Measurements from ENCODE around the gene UTRN.

The UTRN gene

GRCh38 chr6:144314003-144314485, 28.9 kb downstream of the UTRN start:
- no peak overlapping the region for H3K9ac ChIP-seq (ENCODE audit: low read length)
- no peak overlapping the region for H3K4me3 ChIP-seq (ENCODE audit: low read depth, low read length)
- H3K9me3 ChIP-seq (ENCODE audit: control insufficient read depth, insufficient read depth, low read depth, low read length): no peaks in the 10 kb centered on the region
- no peak overlapping the region for H3K27ac ChIP-seq (ENCODE audit: low read depth, low read length)
- no peaks in the 10 kb centered on the region for H3K4me1 ChIP-seq (ENCODE audit: control insufficient read depth, insufficient read depth, low read length)
- H3K36me3 ChIP-seq (ENCODE audit: control insufficient read depth, insufficient read depth, low read length): peaks cover 3% of the 10 kb centered on the region
- no peaks in the 10 kb centered on the region for H3K27me3 ChIP-seq (ENCODE audit: control insufficient read depth, insufficient read depth, low read length)

GRCh38 chr6:144314562-144314961, 29.4 kb downstream of the UTRN start:
- H3K4me1 ChIP-seq (ENCODE audit: control insufficient read depth, insufficient read depth, low read length): no peaks in the 10 kb centered on the region
- H3K27ac ChIP-seq (ENCODE audit: low read depth, low read length): no peak overlapping the region
- no peaks in the 10 kb centered on the region for H3K36me3 ChIP-seq (ENCODE audit: control insufficient read depth, insufficient read depth, low read length)
- H3K27me3 ChIP-seq (ENCODE audit: control insufficient read depth, insufficient read depth, low read length): no peaks in the 10 kb centered on the region
- no peaks in the 10 kb centered on the region for H3K9me3 ChIP-seq (ENCODE audit: control insufficient read depth, insufficient read depth, low read depth, low read length)
- H3K4me3 ChIP-seq (ENCODE audit: low read depth, low read length): no peak overlapping the region
- H3K9ac ChIP-seq (ENCODE audit: low read length): no peak overlapping the region

- H3K9ac ChIP-seq (ENCODE audit: low read length): no peak overlapping the region
- H3K4me1 ChIP-seq (ENCODE audit: control insufficient read depth, insufficient read depth, low read length): peaks cover 5% of the 10 kb centered on the region
- no peaks in the 10 kb centered on the region for H3K36me3 ChIP-seq (ENCODE audit: control insufficient read depth, insufficient read depth, low read length)
- no peak overlapping the region for H3K4me3 ChIP-seq (ENCODE audit: low read depth, low read length)
- no peaks in the 10 kb centered on the region for H3K9me3 ChIP-seq (ENCODE audit: control insufficient read depth, insufficient read depth, low read depth, low read length)
- H3K27me3 ChIP-seq (ENCODE audit: control insufficient read depth, insufficient read depth, low read length): no peaks in the 10 kb centered on the region
- H3K27ac ChIP-seq (ENCODE audit: low read depth, low read length): no peak overlapping the region
Measured at GRCh38 chr6:144315226-144315980, 30.3 kb downstream of the UTRN start.

- H3K9me3 ChIP-seq (ENCODE audit: control insufficient read depth, insufficient read depth, low read depth, low read length): no peaks in the 10 kb centered on the region
- no peak overlapping the region for H3K4me3 ChIP-seq (ENCODE audit: low read depth, low read length)
- H3K27me3 ChIP-seq (ENCODE audit: control insufficient read depth, insufficient read depth, low read length): no peaks in the 10 kb centered on the region
- no peak overlapping the region for H3K9ac ChIP-seq (ENCODE audit: low read length)
- peaks cover 13% of the 10 kb centered on the region for H3K4me1 ChIP-seq (ENCODE audit: control insufficient read depth, insufficient read depth, low read length)
- no peaks in the 10 kb centered on the region for H3K36me3 ChIP-seq (ENCODE audit: control insufficient read depth, insufficient read depth, low read length)
- H3K27ac ChIP-seq (ENCODE audit: low read depth, low read length): no peak overlapping the region
Measured at GRCh38 chr6:144315981-144316861, 31.1 kb downstream of the UTRN start.

- peaks cover 13% of the 10 kb centered on the region for H3K4me1 ChIP-seq (ENCODE audit: control insufficient read depth, insufficient read depth, low read length)
- H3K27ac ChIP-seq (ENCODE audit: low read depth, low read length): no peak overlapping the region
- no peaks in the 10 kb centered on the region for H3K36me3 ChIP-seq (ENCODE audit: control insufficient read depth, insufficient read depth, low read length)
- no peak overlapping the region for H3K4me3 ChIP-seq (ENCODE audit: low read depth, low read length)
- H3K9ac ChIP-seq (ENCODE audit: low read length): no peak overlapping the region
- H3K9me3 ChIP-seq (ENCODE audit: control insufficient read depth, insufficient read depth, low read depth, low read length): no peaks in the 10 kb centered on the region
- no peaks in the 10 kb centered on the region for H3K27me3 ChIP-seq (ENCODE audit: control insufficient read depth, insufficient read depth, low read length)
Measured at GRCh38 chr6:144316862-144317195, 31.7 kb downstream of the UTRN start.

DNA sequence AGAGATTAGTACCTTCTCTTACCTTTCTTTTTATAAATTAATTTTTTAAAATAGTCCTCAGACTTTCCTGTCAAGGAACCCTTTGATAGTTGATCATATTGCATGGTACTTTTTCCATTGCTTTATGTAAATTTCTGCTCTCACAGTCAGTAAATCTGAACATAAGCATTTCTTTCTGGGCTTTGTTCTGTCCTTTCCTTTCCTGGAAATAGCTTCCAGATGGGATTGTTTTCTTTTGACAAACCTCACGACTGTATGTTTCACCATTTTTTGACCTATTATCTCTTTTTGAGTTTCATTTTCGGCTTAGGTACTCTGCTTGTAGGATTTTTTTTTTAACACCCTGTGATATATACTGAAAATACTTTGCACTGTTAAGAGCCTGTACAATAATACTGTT, 32.6 kb downstream of the UTRN start:
- Histone ChIP-seq H3K36me3 (ENCODE audit: control insufficient read depth, insufficient read depth, low read length) (no peaks in the 10 kb centered on the region), H3K4me1 (ENCODE audit: control insufficient read depth, insufficient read depth, low read length) (peaks cover 20% of the 10 kb centered on the region), H3K9ac (ENCODE audit: low read length) (no peak overlapping the region), H3K9me3 (ENCODE audit: control insufficient read depth, insufficient read depth, low read depth, low read length) (no peaks in the 10 kb centered on the region), H3K4me3 (ENCODE audit: low read depth, low read length) (no peak overlapping the region), H3K27ac (ENCODE audit: low read depth, low read length) (no peak overlapping the region), H3K27me3 (ENCODE audit: control insufficient read depth, insufficient read depth, low read length) (no peaks in the 10 kb centered on the region)

- Histone ChIP-seq H3K9me3 (ENCODE audit: control insufficient read depth, insufficient read depth, low read depth, low read length) (no peaks in the 10 kb centered on the region), H3K9ac (ENCODE audit: low read length) (no peak overlapping the region), H3K4me1 (ENCODE audit: control insufficient read depth, insufficient read depth, low read length) (peaks cover 23% of the 10 kb centered on the region), H3K4me3 (ENCODE audit: low read depth, low read length) (no peak overlapping the region), H3K27ac (ENCODE audit: low read depth, low read length) (no peak overlapping the region), H3K27me3 (ENCODE audit: control insufficient read depth, insufficient read depth, low read length) (no peaks in the 10 kb centered on the region), H3K36me3 (ENCODE audit: control insufficient read depth, insufficient read depth, low read length) (no peaks in the 10 kb centered on the region)
Measured at GRCh38 chr6:144319211-144319610, 34.1 kb downstream of the UTRN start.

- H3K9ac ChIP-seq (ENCODE audit: low read length): no peak overlapping the region
- H3K27me3 ChIP-seq (ENCODE audit: control insufficient read depth, insufficient read depth, low read length): no peaks in the 10 kb centered on the region
- no peak overlapping the region for H3K27ac ChIP-seq (ENCODE audit: low read depth, low read length)
- H3K4me3 ChIP-seq (ENCODE audit: low read depth, low read length): no peak overlapping the region
- H3K9me3 ChIP-seq (ENCODE audit: control insufficient read depth, insufficient read depth, low read depth, low read length): no peaks in the 10 kb centered on the region
- H3K36me3 ChIP-seq (ENCODE audit: control insufficient read depth, insufficient read depth, low read length): no peaks in the 10 kb centered on the region
- peaks cover 34% of the 10 kb centered on the region for H3K4me1 ChIP-seq (ENCODE audit: control insufficient read depth, insufficient read depth, low read length)
Measured at GRCh38 chr6:144320741-144321140, 35.6 kb downstream of the UTRN start.

DNA sequence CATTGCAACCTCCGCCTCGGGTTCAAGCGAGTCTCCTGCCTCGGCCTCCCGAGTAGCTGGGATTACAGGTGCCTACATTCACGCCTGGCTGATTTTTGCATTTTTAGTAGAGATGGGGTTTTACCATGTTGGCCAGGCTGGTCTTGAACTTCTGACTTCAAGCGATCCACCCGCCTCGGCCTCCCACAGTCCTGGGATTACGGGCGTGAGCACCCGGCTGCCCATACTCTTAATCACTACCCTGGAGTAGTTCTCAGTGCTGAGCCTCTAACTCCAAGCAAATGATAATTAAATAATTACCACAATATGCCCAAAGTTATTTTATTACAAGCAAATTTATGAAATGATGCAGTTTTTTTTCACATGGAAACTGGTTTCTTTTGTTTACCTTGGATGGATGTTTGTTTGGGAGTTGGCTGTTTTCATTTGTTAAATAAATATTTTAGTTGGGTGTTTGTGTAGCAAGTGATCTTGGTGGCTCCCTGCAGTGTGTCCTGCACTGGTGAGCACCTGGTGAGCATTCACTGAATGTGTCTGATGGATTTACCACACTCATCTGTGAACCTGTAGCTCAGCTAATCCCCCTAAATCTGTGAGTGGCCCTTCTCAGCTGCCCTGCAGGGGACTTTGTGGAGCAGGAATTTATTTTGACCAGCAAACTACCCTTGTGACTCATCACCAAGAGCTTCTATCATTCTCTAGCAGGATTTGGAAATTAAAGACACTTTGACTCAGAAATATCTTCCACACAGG, 36.9 kb downstream of the UTRN start:
- Histone ChIP-seq H3K4me3 (ENCODE audit: low read depth, low read length) (no peak overlapping the region), H3K9me3 (ENCODE audit: control insufficient read depth, insufficient read depth, low read depth, low read length) (no peaks in the 10 kb centered on the region), H3K27ac (ENCODE audit: low read depth, low read length) (no peak overlapping the region), H3K9ac (ENCODE audit: low read length) (no peak overlapping the region), H3K4me1 (ENCODE audit: control insufficient read depth, insufficient read depth, low read length) (peaks cover 42% of the 10 kb centered on the region), H3K27me3 (ENCODE audit: control insufficient read depth, insufficient read depth, low read length) (no peaks in the 10 kb centered on the region), H3K36me3 (ENCODE audit: control insufficient read depth, insufficient read depth, low read length) (no peaks in the 10 kb centered on the region)

DNA sequence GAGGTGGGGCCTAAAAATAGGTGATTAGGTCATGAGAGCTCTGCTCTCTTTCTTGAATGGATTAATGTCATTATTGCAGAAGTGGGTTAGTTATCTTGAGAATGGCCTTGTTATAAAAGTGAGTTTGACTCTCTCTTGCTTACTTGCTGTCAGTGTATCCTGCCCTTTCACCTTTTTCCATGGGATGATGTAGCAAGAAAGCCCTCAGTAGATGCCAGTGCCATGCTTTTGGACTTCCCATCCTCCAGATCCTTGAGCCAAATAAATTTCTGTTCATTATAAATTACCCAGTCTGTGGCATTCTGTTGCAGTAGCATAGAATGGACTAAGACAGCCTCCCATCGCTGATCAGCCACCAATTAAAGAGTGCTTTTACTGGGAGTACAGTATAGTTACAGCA, 40.1 kb downstream of the UTRN start:
- Histone ChIP-seq H3K9ac (ENCODE audit: low read length) (no peak overlapping the region), H3K4me3 (ENCODE audit: low read depth, low read length) (no peak overlapping the region), H3K36me3 (ENCODE audit: control insufficient read depth, insufficient read depth, low read length) (no peaks in the 10 kb centered on the region), H3K4me1 (ENCODE audit: control insufficient read depth, insufficient read depth, low read length) (peaks cover 60% of the 10 kb centered on the region), H3K9me3 (ENCODE audit: control insufficient read depth, insufficient read depth, low read depth, low read length) (no peaks in the 10 kb centered on the region), H3K27ac (ENCODE audit: low read depth, low read length) (no peak overlapping the region), H3K27me3 (ENCODE audit: control insufficient read depth, insufficient read depth, low read length) (no peaks in the 10 kb centered on the region)

GRCh38 chr6:144326393-144326792, 41.3 kb downstream of the UTRN start:
- no peak overlapping the region for H3K9ac ChIP-seq (ENCODE audit: low read length)
- H3K27ac ChIP-seq (ENCODE audit: low read depth, low read length): no peak overlapping the region
- H3K4me1 ChIP-seq (ENCODE audit: control insufficient read depth, insufficient read depth, low read length): peaks cover 62% of the 10 kb centered on the region
- H3K27me3 ChIP-seq (ENCODE audit: control insufficient read depth, insufficient read depth, low read length): no peaks in the 10 kb centered on the region
- no peaks in the 10 kb centered on the region for H3K9me3 ChIP-seq (ENCODE audit: control insufficient read depth, insufficient read depth, low read depth, low read length)
- H3K36me3 ChIP-seq (ENCODE audit: control insufficient read depth, insufficient read depth, low read length): no peaks in the 10 kb centered on the region
- H3K4me3 ChIP-seq (ENCODE audit: low read depth, low read length): no peak overlapping the region

Data from HUES6 (cell line).